Activated gamma-delta T cell treated with anti-CD3 and anti-CD28 coated beads, Interleukin-2, amount 50 U/mL, for 16 hours (primary cell): ENCODE data around the gene GNAT3.

Experiments
- DNase-seq: peaks from one replicate; pipeline ENCODE4 v3.0.0-alpha.2; 2020; ENCODE audit warnings: low read depth

Gene GNAT3

GRCh38 chr7:80499350-80499953, 12.4 kb downstream of the GNAT3 start:
- DNase-seq: no peak

- no peak for DNase-seq
Observed at GRCh38 chr7:80498481-80499349, 13.1 kb downstream of the GNAT3 start.

- no peak for DNase-seq
Observed at GRCh38 chr7:80496586-80496985, 15.3 kb downstream of the GNAT3 start.

GRCh38 chr7:80493121-80493849, 18.6 kb downstream of the GNAT3 start:
- no peak for DNase-seq

GRCh38 chr7:80491462-80491861, 20.4 kb downstream of the GNAT3 start:
- no peak for DNase-seq

GRCh38 chr7:80488851-80489370, 23.0 kb downstream of the GNAT3 start:
- no peak for DNase-seq

- DNase-seq: no peak
Observed at GRCh38 chr7:80488406-80488805, 23.5 kb downstream of the GNAT3 start.

GRCh38 chr7:80485721-80486120, 26.1 kb downstream of the GNAT3 start:
- DNase-seq: no peak

GRCh38 chr7:80482950-80483349, 28.9 kb downstream of the GNAT3 start:
- no peak for DNase-seq

- DNase-seq: no peak
Observed at GRCh38 chr7:80481196-80481884, 30.5 kb downstream of the GNAT3 start.

GRCh38 chr7:80480566-80480965, 31.3 kb downstream of the GNAT3 start:
- no peak for DNase-seq

GRCh38 chr7:80478683-80479082, 33.2 kb downstream of the GNAT3 start:
- DNase-seq: no peak

- DNase-seq: no peak
Observed at GRCh38 chr7:80476035-80476434, 35.8 kb downstream of the GNAT3 start.

GRCh38 chr7:80475383-80475782, 36.5 kb downstream of the GNAT3 start:
- no peak for DNase-seq

- DNase-seq: no peak
Observed at GRCh38 chr7:80473751-80474150, 38.1 kb downstream of the GNAT3 start.

GRCh38 chr7:80472491-80473200, 39.2 kb downstream of the GNAT3 start:
- no peak for DNase-seq

GRCh38 chr7:80468931-80469714, 42.7 kb downstream of the GNAT3 start:
- DNase-seq: no peak

GRCh38 chr7:80467069-80467468, 44.8 kb downstream of the GNAT3 start:
- DNase-seq: no peak

GRCh38 chr7:80466636-80467035, 45.2 kb downstream of the GNAT3 start:
- no peak for DNase-seq

GRCh38 chr7:80464211-80464610, 47.7 kb downstream of the GNAT3 start:
- DNase-seq: no peak
